ENCODE data around the gene PEX26.

GRCh38 chr22:18032455-18033101 lies 45.2 kb upstream of the PEX26 start:
- no peak for TF ChIP-seq CTCF (IDR thresholded peaks at IDR 0.05)
- no peak for TF ChIP-seq POLR2A (IDR thresholded peaks at IDR 0.05)

Data from lower leg skin (tissue), 3 donors.